HG03159 (cell line): ENCODE results near the gene SOAT2.
"Not testable (repeated sequence)": the region's sequence is repeated elsewhere in the genome, so short reads cannot be mapped to it uniquely, and the experiment has no call there.

Experiments
- ATAC-seq: cut with Tn5 transposase; IDR thresholded peaks from one replicate; pipeline ENCODE4 v1.9.1; 2021; ENCODE audit warnings: mild to moderate bottlenecking, moderate library complexity; ENCODE audit not compliant: unreplicated experiment

SOAT2 gene

DNA sequence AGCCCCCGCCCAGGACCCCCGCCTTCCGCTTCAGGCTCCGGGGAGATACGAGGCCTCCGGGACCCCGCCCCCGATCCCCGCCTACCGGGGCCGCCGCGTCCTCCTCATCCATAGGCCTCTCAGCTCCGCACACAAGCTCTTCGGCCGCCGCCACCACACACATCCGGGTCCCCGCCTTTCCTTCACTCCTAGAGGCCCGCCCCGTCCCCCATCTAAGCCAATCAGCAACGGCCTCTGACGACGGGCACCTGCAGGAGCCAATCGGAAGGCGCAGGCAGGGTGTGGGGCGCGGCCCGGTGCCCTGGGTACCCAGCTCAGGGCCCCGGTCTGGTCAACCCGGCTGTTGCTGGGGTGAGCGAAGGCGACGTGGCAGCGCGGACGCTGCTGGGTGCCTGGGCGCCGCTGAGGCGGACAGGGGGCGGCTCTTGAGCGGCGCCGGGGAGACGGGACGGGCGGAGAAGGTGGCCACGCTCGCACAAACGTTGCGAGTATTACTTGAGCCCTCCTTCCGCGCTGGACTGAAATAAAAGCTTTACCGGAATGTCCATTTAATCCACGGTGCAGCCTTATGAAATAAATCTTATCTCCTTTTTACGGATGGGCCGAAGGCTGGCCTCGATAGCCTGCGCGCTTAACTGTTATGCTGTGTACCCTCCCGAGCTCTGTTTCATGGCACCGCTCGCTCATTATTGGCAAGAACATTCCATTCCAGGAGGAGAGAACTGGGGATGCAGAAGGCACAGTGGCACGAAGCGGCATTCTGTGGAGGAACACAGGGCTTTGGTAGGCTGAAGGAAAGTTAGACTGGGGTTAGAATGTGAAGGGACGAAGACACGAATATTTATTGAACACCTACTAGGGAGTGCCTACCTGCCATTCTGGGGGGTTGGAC, 23.8 kb upstream of the SOAT2 start, which contains the start of gene SPRYD3:
Gene SPRYD3 (minus strand): TSS at position 165 of the 892 bp plus-strand sequence. CDS start 57 bp downstream, at position 108.
- ATAC-seq: peak; percentile 97

DNA sequence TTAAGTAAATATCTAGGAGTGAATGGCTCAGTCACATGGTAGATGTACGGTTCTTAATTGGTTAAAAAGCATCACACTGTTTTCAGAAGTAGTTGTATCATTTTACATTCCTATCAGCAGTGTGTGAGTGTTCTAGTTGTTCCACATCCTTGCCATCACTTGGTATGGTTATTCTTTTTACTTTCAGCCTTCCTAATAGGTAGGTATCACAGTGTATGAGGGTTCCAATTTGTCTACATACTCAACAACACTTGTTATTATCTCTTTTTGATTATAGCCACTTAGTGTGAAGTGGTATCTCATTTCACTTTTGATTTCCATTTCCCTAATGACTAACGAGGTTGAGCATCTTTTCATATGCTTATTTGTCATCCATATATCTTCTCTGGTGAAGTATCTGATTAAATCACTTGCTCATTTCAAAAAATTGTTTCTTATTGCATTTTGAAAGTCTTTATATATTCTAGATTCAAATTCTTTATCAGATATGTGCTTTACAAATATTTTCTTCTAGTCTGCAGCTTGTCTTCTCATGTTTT, 20.6 kb upstream of the SOAT2 start:
- no peak for ATAC-seq

DNA sequence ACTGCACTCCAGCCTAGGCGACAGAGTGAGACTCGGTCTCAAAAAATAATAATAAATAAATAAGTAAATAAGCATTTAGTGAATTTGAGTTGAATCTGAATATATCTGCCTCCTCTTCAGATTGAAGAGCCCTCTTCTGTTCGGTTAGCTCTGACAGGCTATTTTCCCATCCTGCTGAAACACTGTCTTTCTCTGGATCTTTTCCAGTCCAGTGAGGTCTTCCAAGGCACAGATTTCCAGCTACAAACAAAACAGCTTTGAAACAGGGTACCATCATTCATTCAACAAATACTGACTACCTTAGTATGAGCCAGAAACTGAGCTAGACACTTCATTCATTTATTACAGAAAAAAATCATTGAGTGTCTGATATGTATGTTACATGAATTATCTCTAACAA, 16.9 kb upstream of the SOAT2 start:
- ATAC-seq: no peak

DNA sequence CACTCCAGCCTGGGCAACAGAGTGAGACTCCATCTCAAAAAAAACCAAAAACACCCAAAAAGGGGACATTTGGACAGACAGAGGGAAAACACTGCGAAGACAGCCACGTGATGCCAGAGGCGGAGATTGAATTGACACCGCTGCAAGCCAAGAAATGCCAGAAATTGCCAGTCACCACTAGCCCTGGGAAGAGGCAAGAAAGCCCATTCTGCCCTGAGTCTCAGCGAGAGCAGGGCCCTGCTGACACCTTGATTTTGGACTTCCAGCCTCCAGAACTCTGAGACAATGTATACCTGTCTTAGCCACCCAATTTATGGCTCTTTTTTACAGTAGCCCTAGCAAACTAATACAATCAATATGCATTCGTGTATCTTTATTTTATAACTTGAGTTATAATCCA, 13.2 kb upstream of the SOAT2 start:
- no peak for ATAC-seq

DNA sequence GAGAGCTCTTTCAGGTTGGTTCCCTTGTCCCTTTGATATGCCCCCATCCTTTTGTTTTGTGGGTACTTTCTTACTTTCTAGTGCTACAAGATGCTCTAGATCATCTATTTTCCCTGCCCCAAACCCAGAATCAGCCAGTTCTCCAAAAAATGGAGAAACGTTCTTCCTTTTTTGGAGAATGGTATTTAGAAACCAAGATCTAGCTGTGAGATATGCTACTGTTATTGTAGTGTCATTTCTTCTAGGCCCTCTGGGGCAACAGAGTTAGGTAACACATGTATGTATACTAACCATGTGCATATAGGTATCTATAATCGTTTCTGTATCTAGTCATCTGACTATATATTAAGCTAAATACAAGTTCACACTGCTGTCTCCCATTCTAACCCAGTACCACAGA, 12.7 kb upstream of the SOAT2 start:
- ATAC-seq: no peak

DNA sequence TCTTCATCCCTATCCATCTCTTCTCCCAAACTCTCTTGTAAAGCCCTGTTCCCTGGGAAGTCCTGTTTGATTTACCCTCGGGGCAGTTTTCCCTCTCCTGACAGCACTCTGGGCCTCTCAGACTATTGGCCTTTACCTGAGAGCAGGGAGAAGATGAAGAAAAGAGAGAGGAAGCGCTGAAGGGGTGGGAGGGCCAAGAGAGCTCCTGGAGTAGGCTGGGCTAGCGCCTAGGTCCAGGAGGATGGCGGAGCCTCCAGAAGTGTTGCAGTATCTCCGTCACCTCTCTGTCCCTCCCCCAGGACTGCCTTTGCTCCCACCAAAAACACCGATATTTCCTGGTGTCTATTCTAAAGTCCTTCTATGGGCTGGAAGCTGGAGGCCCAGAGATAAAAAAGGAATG, 11.5 kb upstream of the SOAT2 start:
- ATAC-seq: no peak

DNA sequence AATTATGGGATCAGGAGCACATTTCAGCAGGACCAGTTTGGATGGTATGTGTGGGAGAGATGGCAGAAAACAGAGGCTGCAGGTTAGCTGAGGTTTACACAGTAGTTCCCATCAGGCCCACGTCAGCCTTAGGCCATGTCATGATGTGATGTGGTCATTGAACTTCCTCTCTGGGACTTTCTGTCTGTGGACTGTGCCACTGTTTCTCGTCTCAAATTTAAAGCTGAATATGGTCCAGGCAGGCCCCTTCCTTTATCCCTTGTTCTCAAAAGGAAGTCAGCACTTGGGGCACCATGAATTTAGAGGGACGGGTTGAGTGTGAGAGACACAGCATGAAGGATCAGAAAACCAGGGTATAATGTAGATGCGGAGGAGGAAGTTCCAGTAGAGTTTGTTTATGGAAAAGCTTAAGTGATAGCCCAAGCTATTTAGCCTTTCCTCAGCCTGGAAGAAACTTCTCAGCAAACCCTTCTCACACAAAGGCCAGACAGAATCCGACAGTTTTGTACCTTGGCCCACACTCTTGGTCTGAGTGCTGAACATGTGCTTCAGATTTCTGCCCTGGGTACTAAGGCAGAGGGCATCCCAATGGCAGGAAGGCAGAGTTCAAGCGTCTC, 9.4 kb upstream of the SOAT2 start:
- ATAC-seq: no peak

DNA sequence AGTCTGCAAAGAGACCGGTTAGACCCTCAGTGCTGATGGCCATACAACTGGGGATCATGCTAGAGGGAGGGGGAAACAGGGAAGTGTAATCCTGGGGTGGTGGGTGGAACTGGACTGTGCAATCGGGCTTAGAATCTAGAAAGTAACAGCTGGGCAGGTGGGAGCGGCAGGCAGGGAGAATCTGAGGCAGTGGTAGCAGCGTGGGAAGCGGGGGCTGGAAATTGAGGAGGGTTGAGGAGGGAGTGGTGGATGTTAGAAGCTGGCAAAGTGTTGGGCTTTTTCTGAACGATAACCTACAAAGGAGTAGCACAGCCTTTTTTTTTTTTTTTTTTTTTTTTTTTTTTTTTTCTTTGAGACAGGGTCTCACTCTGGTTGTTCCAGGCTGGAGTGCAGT, 8.9 kb upstream of the SOAT2 start:
- ATAC-seq: no peak

DNA sequence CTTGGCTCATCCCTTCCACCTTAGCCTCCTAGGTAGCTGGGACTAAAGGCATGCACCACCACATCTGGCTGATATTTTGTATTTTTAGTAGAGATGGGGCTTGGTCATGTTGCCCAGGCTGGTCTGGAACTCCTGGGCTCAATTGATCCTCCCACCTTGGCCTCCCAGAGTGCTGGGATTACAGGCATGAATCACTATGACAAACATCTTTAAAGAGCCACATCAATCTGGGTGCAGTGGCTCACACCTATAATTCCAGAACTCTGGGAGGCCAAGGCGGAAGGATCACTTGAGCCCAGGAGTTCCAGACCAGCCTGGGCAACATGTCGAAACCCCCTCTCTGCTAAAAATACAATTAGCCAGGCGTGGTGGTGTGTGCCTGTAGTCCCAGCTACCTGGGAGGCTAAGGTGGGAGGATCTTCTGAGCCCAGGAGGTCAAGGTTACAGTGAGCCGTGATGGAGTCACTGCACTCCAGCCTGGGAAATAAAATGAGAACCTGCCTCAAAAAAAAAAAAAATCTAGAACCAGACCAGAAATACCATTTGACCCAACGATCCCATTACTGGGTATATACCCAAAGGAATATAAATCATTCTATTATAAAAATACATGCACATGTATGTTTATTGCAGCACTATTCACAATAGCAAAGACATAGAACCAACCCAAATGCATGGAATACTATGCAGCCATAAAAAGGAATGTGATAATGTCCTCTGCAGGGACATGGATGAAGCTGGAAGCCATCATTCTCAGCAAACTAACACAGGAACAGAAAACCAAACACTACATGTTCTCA, 8.3 kb upstream of the SOAT2 start:
- not testable (repeated sequence) for ATAC-seq

DNA sequence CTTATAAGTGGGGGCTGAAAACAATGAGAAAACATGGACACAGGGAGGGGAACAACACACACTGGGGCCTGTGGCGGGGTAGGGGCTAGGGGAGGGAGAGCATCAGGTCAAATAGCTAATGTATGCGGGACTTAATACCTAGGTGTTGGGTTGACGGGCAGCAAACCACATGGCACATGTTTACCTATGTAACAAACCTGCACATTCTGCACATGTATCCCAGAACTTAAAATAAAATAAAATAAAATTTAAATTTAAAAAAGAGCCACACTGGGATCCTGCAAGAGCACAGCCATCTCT, 7.7 kb upstream of the SOAT2 start:
- ATAC-seq: not testable (repeated sequence)

DNA sequence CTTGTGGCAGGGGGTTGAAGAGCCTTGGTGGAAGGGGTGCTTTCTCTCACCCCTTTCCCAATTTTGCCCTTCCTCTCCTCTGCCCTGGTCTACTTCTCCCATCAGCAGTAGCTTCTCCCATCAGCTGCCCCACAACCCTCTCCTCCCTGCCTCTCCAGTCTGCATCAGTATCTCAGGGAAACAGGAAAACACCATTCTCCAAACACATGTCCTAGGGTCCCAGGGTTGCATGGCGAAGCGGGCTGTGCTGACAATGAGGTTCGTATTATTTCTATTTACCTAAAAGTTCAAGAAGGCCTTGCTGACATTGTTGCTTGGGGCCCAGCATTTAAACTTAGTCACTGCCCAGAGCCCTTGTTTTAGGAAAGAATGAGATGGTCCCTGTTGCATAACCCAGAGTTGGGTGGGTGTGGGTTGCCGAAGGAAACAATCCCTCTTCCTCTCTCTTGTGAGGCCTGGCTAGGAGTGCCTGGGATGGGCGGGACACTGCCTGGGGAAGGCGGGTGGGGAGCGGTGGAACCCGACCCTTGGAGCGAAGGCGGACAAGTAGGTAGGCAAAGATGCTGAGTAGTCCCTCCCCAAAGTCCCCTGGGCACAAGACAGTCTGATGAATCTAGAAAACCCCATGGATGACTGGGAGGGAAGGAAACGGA, 7.1 kb upstream of the SOAT2 start:
- ATAC-seq: no peak

DNA sequence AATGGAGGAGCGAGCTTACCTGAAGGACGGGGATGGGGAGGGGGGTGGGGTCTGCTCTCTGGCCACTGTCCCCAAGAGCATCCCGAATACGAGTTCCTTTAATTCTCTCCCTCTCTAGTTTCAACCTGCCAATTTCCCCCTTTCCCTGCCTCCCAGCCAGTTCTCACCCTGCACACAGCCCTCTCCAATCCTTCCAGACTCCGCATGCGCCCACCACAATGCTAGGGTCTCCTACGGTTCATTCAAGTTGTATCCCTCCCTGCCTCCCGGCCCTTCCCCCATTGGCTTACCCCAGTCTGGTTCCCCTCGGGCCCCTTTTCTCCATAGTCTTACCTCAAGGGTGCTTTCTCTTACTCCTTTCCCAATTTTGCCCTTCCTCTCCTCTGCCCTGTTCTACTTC, 6.5 kb upstream of the SOAT2 start:
- ATAC-seq: no peak

DNA sequence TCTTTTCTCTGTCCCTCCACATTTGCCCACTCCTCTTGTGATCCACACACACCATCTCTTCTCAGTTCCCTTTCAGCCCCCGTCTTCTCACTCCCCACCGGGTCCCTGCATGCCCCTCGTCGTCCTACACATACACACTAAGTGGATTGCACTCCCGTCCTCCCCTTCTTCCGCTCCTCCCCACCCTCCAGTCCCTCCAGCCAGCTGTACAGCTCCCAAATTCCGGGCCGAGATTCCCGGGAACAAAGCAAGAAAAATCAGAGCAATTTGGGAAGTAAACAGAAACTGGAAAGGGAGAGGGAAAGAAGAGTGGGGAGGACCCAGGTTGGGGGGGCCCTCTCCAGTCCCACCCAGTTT, 6.1 kb upstream of the SOAT2 start:
- no peak for ATAC-seq

DNA sequence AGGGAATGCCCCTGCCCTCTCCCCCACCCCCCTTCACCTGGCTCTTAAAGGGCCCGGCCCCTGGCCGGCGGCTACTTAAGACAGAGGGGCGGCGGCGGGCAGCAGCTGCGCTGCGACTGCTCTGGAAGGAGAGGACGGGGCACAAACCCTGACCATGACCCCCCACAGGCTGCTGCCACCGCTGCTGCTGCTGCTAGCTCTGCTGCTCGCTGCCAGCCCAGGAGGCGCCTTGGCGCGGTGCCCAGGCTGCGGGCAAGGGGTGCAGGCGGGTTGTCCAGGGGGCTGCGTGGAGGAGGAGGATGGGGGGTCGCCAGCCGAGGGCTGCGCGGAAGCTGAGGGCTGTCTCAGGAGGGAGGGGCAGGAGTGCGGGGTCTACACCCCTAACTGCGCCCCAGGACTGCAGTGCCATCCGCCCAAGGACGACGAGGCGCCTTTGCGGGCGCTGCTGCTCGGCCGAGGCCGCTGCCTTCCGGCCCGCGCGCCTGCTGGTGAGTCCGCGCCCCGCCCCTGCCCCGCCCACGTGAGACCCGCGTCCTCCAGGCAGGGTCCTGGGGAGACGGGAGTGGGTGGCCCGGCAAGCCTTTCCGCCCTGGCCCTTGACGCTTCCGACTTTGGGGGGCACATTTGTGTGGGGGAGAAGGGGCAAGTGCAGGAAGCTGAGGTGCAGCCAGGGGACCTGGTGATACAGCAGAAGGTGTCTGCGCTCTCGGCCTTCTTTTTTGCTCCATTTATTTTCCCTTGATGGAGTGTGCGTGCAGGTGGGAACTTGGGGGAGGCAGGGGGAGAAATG, 5.5 kb upstream of the SOAT2 start, which contains the start of gene IGFBP6:
Gene IGFBP6 (plus strand): TSS at position 104 of the 790 bp plus-strand sequence. CDS start 51 bp downstream, at position 155.
- ATAC-seq: no peak

DNA sequence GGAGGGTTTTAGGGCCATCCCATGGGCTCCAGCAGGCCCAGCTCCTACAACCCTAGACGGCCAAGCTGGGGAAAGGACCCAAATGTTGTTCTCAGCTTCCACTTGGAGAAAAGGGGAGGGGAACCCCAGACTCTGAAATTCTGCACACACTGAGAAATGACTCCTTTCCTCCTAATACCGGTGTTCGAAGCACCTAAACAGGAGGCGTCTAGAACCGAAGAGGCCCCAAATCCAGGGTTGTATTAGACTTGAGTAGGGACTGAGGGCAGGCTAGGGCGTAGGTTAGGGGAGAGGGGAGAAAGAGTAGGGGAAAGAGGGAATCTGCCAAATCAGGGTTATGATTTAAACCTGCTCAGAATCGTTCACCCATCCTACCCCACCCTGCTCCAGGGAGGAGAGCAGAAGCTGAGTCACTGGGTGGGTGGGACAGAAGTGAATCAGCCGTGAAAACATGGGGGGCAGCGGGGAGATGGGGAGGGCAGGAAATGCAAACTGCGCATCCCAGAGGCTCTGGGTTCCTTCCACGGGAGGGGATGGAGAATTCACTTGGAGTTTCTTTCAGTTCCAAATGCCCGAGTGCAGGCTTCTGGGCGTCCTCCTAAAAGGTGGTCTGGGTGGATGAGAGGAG, 4.8 kb upstream of the SOAT2 start:
- ATAC-seq: no peak

DNA sequence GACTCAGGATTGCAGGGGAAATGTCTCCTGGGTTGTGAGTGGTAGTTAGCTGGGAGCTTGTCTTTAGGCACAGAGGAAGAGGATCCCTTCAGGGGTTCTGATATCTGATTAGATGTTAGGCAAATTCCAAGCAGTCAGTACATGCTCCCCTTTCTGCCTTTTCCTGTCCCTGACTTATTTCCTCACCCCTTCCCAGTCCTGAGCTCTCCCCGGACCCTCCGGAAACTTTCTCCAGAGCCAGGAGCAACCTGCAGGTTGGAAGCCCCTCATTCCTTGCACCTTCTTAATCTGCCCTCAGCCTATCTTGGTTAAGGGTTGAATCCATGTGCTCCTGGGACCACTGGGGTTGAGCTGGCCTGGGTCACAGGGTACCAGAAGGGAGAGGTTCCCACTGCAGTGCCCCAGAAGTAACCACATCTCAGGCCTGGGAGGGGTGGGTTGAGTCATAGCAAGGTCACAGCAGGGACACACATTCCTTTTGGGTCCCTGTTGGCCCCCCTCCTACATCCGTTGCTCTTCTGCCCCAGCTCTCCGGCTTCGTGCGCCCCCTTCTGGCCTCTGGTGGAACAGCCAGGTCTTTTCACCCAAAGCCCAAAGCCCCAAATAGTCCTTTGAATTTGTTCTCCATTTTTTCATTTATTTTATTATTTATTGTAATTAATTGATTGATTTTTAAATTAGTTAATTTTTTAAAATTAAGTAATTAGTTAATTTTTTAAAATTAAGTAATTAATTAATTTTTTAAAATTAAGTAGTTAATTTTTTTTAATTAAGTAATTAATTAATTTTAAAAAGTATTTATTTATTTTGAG, 4.0 kb upstream of the SOAT2 start:
- no peak for ATAC-seq

DNA sequence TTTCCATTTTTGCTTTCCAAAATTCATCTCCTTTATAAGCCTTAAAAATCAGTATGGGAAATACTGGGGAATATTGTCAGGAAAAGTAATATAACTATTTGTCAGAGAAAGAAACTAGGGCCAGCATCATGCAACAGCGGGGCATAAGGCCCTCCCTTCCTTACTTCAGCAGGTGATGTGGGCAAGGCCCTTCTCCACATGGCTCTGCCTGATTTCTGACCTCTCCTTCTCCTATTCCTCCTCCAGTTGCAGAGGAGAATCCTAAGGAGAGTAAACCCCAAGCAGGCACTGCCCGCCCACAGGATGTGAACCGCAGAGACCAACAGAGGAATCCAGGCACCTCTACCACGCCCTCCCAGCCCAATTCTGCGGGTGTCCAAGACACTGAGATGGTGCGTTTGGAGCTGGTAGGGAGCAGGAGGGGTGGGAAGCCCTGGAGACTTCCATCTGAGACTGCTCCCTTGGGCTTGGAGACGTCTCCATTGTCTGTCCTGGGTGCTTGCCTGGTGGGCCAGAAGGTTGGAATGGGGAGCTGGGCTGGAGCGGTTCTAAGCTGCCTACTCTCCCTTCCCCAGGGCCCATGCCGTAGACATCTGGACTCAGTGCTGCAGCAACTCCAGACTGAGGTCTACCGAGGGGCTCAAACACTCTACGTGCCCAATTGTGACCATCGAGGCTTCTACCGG, 2.7 kb upstream of the SOAT2 start:
- ATAC-seq: no peak

DNA sequence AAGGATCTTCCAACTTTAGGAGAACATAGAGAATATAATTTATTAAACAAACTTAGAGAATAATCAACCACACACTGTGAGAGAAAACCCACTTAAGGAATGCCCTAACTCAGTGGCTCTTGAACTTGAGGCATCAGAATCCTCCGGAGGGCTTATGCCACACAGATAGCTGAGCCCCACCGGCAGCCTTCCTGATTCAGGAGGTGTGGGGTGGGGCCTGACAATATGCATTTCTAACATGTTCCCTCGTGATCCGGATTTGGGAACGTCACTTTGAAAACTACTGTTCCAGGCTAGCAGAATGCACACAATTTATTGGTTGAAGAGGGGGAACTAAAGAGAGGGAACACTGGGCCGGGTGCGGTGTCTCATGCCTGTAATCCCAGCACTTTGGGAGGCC, 2.0 kb upstream of the SOAT2 start:
- ATAC-seq: no peak
